HG03135 (cell line): ENCODE data around the gene PARP1.
A peak's percentile ranks its signal among the peaks of the same experiment; 100 is the strongest.

Source experiments
- ATAC-seq: cut with Tn5 transposase; IDR thresholded peaks from one replicate; pipeline ENCODE4 v1.9.1; 2021; ENCODE audit warnings: mild to moderate bottlenecking, moderate library complexity; ENCODE audit not compliant: unreplicated experiment

The PARP1 gene

DNA sequence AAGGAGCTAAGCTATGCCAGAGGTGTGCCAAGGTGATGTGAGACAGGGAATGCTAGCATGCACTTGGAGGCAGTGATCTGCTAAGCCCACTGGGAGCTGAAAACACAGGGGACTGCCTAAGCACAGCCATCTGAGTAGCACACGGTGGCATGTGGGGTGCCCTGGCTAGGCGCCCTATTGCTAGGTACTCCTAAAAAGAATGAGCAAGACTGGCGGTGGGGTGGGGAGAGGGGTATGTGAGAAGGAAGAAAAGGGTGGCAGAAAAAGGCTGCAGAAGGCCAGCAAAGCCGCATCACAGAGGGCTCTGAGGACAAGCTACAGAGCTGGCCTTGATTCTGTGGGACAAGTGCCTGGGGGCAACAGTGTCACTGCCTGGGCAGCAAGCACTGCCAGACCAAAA, 23.9 kb downstream of the PARP1 start:
- no peak for ATAC-seq

DNA sequence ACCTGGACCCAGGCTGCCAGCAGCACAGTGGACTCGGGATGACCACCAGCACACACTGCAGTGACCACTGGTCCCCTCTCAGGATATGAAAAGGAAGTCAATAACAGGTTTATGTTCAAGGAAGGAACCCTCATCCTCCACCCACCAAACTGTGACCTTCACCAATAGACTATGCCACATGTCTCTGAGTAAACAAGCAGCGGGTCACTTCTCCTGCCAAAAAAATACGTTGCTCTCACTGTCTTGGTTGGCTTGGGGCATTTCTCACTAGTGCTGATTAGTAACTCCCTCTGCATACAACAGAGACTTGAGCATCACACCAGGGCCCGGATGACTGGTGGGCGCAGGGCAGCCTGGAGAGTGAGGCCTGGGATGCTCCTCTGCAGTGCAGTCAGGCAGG, 25.9 kb downstream of the PARP1 start:
- ATAC-seq, result no peak

DNA sequence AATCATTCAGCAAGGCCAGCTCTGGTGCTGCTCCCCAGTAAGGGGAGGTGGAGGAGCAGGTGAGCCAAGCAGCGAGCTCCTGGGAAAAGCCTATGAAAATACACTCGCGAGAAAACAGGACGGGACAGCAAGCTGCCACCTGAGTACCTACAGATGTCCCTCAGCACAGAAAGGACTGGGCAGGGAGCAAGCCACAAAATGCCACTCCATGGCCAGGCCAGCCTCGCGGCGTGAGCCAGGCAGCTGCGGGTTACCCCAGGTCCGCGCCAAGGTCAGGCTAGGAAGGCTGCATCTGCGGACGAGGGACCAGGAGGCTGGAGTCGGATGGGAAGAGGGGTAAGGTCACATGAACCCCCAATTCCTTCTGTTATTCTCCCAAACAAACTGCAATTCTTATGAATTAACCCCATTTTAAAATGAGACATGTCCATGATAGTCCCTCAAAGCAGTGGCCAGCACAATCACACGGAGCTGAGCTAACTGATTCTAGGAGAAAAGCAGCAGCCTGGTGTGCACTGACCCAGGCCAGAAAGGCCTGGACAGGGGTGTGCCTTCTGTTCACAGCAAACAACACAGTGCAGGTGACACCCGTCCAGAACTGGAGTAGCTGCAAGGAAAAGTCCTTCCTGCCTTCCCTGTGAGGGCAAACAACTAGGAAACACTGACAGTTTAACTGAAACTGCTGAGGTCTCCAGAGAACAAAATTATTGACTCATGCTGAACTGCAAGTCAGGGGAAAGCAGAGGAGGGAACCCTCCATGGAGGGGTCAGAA, 26.5 kb downstream of the PARP1 start:
- no peak for ATAC-seq

DNA sequence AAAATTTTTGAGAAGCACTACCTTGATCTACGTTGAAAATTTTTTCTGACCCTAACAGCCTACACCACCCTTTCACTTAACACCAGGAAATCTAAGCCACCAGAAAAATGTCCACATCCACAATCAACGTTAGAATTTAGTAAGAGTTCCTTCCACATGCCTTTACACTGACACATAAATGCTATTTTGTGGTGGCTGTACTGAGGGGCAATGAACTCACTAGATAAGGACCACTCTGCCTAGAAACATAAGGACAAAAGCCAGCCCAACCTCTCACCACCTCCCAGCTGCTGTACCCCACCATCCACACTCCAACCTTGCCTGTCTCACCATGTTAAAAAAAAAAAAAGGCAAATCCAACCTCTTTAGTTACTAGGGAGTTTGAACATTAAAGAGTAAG, 29.8 kb downstream of the PARP1 start:
- no peak for ATAC-seq

DNA sequence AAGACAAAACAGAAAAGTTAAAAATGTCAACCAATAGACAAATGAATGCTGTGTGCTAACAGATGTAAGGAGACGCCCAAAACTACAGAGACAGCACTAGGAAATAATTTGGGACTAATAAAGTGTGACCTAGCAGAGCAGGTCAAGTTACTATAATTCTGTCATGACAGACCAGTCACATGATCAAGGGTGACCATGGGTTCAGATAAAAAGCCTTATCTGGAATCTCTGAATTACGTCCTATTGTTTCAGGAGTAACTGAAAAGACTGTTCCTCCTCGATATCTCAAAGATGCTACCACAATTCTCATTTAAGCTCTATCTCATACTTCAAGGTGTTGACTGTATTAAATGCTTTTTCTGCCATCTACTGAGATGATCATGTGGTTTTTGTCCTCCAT, 31.6 kb downstream of the PARP1 start:
- no peak for ATAC-seq

DNA sequence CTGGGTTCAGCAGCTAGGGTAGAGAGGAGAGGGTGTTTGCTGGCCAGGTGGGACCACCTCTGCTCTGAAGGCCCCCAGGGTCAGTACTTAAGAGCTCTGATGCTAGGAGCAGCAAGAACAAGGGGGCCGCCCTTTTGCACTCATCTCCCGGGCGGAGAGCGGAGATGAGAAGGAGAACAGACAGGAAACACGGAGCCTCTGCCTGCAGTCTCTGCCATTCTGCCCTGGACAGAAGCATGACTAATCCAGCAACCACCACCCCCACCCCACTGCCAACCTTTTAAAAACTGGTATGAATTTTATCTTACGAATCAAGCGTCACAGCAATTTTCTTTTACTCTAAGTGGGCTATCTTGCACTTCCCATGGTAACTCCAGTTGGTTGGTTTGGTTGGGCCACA, 34.5 kb downstream of the PARP1 start:
- no peak for ATAC-seq

DNA sequence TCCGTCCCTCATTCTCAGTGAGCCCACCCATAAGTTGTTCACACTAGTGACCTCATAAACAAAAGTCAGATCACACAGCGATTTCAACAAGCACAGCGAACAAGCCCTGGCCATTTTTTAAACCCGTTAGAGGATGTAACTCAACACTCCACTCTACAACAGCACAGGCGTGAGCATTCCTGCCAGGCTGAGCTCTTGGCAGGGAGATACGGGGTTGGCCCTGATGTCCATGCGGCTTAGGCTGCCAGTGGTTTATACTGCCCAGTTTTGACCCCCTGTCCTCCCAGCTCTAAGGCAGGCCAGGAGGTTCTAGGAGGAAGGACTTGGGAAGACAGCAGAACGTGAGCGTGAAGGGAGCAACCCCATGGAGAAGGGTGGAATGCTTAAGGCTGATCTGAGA, 35.0 kb downstream of the PARP1 start:
- ATAC-seq, result no peak

DNA sequence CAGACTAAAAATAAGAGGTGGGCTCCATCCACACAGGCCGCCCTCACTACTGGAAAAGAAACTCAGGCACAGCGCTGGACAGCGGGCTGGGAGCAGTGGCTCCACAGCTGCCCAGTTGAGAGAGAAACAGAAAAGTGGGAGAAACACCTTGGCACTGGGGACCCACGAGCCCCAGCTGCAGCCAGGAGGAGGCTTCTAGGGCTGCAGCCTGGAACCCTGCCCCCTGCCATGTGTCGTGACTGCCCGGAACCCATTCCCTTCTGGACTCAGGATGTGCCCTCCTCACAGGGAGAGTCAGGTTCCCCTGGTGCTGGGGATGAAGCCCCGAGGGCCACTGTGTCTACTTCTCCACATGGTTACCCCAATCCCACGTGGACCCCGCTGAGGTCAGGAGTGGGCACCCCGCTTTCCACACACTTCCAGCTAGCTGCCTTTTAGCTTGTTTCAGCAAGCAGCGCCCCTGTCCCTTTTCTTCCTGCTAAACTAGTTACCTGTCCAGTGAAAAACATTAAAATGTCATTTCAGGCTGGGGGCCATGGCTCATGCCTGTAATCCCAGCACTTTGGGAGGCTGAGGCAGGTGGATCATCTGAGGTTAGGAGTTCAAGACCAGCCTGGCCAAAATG, 35.9 kb downstream of the PARP1 start:
- no peak for ATAC-seq

DNA sequence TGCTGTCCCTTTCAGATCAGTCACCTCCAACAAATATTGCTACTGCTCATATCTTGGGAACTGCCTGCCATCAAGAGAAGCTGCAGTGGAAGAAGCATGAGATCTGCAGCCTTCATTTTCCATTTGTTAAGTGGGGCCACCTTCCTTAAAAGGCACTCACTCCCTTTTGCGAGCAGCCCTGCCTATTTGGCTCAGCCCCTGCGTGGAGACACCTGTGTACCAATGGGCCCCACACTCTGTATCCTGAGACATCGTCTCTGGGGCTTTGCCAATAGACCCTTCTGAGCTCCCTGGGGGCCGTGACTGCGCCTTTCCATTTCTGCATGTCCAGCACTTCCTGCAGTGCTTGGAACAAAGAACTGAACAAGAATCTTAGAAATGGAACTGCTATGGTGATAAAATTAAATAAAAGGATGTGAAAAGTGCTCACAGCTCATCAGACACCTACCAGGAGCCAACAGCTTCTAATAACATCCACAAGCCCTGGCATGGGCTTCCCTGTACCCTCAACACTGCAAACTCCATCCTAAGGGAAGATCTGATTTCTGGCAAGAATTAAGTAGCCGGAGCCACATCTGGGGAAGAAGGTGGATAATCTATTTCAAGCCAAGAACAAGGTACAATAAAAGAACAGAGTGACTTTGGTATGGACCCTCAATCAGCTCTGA, 36.7 kb downstream of the PARP1 start:
- ATAC-seq, result no peak

DNA sequence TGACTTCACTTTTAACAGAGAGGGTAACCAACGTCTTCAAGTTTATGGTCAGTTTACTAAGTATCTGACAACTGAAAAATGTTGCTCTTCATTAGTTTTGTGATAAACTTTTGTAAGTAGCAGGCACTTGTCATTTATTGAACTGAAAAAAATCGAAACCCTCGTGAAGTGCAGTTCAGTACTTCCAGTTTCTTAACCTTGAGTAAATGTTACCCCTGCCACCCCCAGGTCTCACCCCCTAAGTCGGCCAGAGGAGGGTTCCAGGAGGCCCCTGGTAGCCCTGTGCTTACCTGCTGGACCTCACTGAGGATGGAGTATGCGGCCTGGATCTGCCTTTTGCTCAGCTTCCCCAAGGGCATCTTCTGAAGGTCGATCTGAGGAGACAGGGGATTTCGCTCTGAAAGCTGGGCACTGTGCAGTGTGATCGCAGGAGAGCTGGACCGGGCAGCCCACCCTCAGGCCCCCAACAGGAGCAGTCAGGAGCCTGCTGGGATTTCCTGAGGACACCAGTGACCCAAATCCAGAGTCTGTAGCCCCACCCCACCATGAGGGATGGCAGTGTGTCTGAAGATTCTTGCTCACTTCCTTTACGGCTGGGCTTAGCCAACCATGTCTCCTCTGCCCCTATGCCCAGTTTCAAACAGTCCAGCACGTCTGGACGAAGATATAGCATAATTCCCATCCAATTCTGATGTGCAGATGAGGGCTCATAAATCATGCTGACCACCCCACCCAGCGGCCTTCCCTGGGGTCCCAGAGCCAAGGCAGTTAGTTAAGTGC, 37.6 kb downstream of the PARP1 start:
- no peak for ATAC-seq

DNA sequence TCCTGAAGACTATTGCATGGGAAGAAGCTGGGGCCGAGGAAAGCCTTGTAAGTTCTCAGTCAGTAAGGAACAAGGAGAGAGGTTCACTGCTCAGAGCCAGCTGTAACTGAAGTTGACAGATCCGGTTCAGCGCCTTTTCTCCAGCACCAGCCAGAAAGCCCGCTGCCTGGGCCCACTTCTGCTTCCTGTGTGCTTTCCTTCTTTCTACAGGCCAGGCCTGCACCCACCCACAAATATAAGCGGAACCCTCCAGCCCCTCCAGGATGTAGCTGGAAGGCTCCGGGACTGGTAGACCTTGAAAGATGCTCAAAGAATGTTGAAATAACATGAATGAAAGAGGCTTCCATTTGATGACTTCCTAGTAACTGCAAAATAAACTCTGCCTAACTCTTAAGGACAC, 38.8 kb downstream of the PARP1 start:
- ATAC-seq, result no peak

DNA sequence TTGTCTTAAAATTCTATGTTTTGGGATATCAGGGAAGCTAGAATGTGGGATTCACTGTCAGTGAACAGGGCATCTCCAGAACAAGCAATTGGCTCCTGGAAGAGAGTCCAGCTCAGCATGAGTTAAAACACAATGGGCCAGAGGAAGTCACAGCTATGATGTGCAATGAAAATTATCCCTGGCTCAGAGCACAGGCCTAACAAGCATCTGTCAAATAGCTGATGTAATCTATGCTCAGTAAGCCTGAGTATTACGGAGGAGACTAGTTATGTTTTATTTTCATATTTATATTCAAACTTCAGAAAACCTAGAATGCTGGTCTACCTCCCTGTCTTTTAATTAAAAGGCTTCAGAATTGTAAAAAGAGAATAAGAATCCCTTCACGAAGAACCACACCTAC, 41.6 kb downstream of the PARP1 start:
- ATAC-seq, result no peak

DNA sequence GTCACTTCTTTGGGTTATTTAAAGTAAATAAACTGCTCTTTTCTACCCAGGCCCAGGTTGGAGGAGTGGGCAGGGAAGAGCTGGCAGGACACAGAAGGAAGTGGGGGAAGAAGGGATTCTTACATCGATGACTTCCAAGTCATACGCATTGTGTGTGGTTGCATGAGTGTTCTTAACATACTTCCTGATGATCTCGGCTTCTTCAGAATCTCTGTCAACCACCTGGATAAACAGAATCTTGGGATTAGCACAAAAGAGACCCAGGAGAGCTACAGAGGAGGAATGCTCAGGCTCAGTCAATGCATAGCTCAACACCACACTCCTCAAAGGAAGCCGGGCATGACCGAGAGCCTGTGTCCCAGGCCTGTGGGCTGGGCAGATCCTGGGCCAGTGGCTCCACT, 42.1 kb downstream of the PARP1 start:
- ATAC-seq, result no peak

DNA sequence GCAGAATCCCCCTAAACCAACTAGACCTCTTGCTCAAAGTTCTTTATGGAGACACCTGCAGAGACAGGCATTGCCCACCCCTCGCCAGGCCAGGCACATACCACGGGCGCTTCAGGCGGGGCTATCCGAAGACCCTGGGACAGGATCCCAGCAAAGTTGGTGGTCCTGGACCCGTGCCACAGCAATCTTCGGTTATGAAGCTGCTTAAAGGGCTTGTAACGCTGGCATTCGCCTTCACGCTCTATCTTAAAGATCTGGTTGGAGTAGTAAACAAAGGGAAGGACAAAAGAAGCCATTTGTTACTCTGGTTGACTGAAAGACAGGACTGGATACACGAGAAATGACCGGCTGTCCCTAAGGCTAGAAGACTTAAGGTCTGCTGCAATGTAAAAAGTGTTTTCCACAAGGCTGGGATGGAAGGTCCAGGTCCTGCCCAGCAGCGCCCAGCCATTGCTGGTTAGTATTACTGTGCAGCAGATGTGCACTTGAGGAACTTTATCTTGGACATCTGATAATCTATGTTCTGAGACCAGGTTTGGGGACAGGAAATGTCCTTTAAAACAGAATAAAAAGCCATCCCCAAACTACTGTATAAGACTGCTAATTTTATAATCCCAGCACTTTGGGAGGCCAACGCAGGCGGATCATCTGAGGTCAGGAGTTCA, 42.9 kb downstream of the PARP1 start:
- ATAC-seq, result no peak

DNA sequence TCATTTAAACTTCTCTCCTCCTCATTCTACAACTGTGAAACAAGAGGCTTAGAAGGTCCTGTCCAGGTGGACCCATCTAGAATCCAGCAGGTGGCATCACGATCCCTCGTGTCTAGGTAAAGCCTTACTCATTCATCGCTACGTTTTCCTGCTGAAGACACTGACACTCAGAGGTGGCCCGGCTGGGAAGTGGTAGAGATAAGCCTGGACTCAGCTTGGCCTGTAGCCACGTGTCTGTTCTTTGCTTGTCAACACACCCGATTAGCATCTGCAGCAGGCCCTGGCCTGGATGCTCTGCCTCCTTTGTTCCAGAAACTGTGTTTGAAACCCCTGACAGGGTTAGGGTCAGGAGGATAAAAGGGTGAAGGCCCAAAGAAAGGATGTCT, 43.4 kb downstream of the PARP1 start:
- ATAC-seq, result no peak

DNA sequence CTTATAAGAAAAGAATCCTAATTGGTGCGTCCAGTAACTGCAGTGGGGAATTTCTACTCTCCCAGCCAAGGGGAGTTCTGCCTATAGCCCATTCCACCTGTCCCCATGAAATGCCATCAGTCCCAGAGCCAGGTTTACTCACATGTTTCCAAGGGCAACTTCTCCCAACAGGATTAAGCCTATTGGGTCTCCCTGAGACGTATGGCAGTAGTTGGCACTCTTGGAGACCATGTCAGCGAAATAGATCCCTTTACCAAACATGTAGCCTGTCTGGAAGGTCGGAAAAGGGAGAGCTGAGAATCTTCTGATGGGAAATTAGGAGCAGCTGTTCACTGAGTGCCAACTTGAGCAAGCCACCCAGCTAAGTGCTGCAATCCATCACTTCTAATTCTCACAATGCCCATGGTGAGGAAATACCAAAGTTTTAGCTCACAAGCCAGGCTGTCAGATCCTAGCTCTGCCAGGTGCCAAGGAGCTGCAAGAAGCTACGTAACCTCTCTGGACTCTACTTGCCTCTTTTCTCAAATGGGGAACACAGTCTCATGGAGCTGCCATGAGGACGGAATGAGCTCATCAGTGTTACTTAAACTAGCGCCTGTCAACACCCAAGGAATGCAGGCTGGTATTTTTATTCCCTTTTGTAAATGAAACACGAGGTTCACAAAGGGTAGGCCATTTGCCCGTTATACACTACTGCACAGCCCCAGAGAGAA, 43.9 kb downstream of the PARP1 start:
- no peak for ATAC-seq

DNA sequence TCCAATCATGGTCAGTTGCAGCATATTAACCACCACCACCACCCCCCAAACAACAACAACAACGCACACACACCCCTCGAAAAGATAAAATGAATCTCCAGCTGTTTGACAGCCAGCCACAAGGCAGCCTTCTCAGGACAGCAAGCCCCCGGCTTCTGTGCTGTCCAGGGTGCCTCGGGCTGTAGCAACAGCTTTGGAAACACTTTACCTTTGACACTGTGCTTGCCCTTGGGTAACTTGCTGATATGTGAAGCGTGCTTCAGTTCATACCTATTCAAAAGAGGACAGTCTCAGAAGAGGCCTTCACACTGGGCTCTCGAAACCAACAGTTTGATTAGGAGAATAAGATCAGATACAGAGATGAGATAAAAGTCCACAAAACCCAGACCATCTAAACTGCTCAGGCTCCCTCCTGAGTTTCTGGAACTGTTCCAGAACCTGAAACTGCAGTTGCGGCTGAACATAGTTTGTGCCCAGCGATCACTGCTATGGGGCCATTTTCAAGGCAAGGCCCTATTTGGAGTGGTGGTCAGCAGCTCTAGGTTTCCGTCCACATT, 44.9 kb downstream of the PARP1 start:
- ATAC-seq, result no peak

DNA sequence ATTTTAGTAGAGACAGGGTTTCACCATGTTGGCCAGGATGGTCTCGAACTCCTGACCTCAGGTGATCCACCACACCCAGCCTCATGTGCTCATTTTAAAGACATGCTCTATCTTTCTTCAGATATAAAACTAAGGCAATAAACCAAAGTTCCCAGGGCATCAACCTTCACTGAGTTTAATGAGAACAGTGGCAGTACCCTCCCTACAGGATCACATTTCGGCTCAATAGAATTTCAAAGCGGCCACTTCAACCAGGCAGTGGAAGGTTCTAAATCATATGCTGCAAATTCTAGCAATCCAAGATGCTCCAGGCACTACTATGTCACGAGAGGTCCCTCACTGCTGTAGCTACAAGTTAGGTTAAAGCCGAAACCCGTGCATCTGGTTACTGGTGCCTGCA, 45.5 kb downstream of the PARP1 start:
- no peak for ATAC-seq

DNA sequence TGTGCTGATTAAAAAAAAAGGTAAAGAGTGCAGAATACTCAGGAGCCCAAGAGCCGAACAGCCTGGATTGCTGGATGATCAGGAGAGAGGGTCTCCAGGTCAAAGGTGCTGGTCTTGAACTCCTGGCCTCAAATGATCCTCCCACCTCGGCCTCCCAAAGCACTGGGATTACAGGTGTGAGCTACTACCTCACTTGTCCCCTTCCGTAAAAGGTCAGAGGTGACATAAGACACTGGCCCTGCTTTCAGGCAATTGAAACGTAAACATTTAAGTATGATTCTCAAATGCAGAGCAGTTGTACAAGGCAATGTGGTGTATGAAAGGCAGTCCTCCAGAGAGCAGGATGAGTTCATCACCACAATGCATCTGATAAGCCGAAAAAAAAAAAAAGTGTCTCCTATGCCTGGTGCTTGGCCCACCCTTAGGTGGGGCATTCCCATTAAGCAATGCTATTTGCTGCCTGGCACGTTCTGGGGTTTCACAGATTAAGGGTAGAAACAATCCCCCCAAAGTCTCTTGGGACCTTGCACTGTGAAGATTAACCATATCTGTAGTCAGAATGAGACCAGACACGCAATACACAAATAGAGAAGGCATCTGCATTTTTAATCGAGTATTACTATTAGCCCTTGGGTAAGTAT, 47.7 kb downstream of the PARP1 start:
- peak; percentile 60 for ATAC-seq

DNA sequence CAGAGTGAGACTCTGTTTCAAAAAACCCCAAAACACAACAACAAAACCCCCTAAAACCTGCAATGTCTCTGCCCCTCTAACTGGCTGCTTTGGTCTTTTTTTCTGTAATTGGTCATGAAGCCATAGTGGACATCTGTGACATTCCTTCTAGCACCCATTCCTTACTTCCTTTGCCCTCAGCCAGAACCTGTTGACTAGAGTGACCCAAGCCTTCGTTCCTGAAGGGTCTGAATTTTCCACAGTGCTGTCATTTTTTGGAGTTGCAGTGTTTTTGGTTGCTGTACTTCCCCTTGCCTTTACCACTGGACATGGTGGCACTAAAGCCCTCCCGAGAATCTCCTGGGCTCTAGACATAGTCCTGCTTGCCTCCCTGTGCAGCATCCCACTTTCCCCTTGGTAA, 50.5 kb downstream of the PARP1 start:
- ATAC-seq, result no peak
